Ishikawa (cell line): ENCODE results near the gene L2HGDH.

Experiments used
- CEBPB ChIP-seq: IDR thresholded peaks from 2 replicates; pipeline ENCODE4 v1.6.1; 2012
- CREB1 ChIP-seq: IDR thresholded peaks from 2 replicates; pipeline ENCODE4 v1.6.1; 2012; ENCODE audit warnings: low read depth
- EP300 ChIP-seq: IDR thresholded peaks from 2 replicates; pipeline ENCODE4 v1.6.1; 2012; ENCODE audit warnings: borderline replicate concordance
- FOXM1 ChIP-seq: IDR thresholded peaks from 2 replicates; pipeline ENCODE4 v1.6.1; 2012; ENCODE audit warnings: low read depth, borderline replicate concordance
- MAX ChIP-seq: IDR thresholded peaks from 2 replicates; pipeline ENCODE4 v1.6.1; 2012
- TAF1 ChIP-seq: IDR thresholded peaks from 2 replicates; pipeline ENCODE4 v1.6.1; 2012; ENCODE audit warnings: low read depth, mild to moderate bottlenecking
- TCF12 ChIP-seq: IDR thresholded peaks from 2 replicates; pipeline ENCODE4 v1.6.1; 2012; ENCODE audit warnings: low read depth
- YY1 ChIP-seq: IDR thresholded peaks from 2 replicates; pipeline ENCODE4 v1.6.1; 2012; ENCODE audit warnings: low read depth

- TF ChIP-seq CREB1, result no peak
- no peak for TF ChIP-seq YY1
- TF ChIP-seq MAX, result no peak
- TF ChIP-seq CEBPB, result no peak
- no peak for TF ChIP-seq TAF1
- no peak for TF ChIP-seq TCF12
- TF ChIP-seq EP300, result no peak
- TF ChIP-seq FOXM1, result no peak
These were observed 62.8 kb downstream of the L2HGDH start for GRCh38 chr14:50249136-50249775.
